Transverse colon (tissue), 4 donors: ENCODE results near the gene ZNF181. TPM values are rescaled to one million over a fixed set of nuclear protein-coding genes. Genes with fewer than 3 reads are reported as not detected.

Source experiments
- DNase-seq: peaks from one replicate; pipeline ENCODE4 v3.0.0-alpha.2; 2019
- H3K27ac ChIP-seq, 4 donors: fragments of 200-600 bp; sonication (generic); 2 replicates each; pipeline ENCODE4 v1.5.1; 2016 to 2018; ENCODE audit warnings: inconsistent platforms in 4 of 4
- H3K27me3 ChIP-seq: fragments of 200-600 bp; sonication (generic); 2 replicates; pipeline ENCODE4 v1.5.1; 2017; ENCODE audit warnings: inconsistent platforms
- H3K36me3 ChIP-seq, 4 donors: fragments of 200-600 bp; sonication (generic); 2 replicates each; pipeline ENCODE4 v1.5.1; 2017 to 2019; ENCODE audit warnings: inconsistent platforms in 4 of 4
- H3K4me1 ChIP-seq, 4 donors: fragments of 200-600 bp; sonication (generic); 2 replicates each; pipeline ENCODE4 v1.5.1; 2017 to 2020; ENCODE audit warnings: inconsistent platforms in 4 of 4
- H3K4me3 ChIP-seq, 4 donors: fragments of 200-600 bp; sonication (generic); 1 replicate in 1 of 4; 2 replicates in 3 of 4; pipeline versions ENCODE4 v1.5.1 to v1.6.1; 2017 to 2019; ENCODE audit warnings: inconsistent platforms in 4 of 4
- H3K9me3 ChIP-seq, 2 donors: fragments of 200-600 bp; sonication (generic); 2 replicates each; pipeline ENCODE4 v1.5.1; 2017 to 2019; ENCODE audit warnings: inconsistent platforms in 2 of 2
- EP300 ChIP-seq: sonication (generic); formaldehyde crosslinking; IDR thresholded peaks from one replicate; pipeline ENCODE4 v1.6.1; 2017; ENCODE audit warnings: antibody characterized with exemption, low read depth
- POLR2A ChIP-seq: fragments of 450-650 bp; IDR thresholded peaks from one replicate; pipeline ENCODE4 v1.6.1; 2016; ENCODE audit warnings: antibody characterized with exemption, mild to moderate bottlenecking, moderate library complexity
- POLR2AphosphoS5 ChIP-seq, 3 donors: sonication (generic); formaldehyde crosslinking; IDR thresholded peaks; one replicate each; pipeline ENCODE4 v1.6.1; 2016; ENCODE audit warnings: antibody characterized with exemption in 3 of 3
- WGBS, 2 donors: methylation state at CpG; one replicate each; pipeline ENCODE4 v1.1.5; 2018; ENCODE audit warnings: low coverage in 1 of 2; 5-methylcytosine and 5-hydroxymethylcytosine counted together
- in situ Hi-C, 4 donors: fragments of 200-750 bp; cut with MboI; loops; one replicate each; pipeline versions ENCODE4 v1.15.0 to v1.15.1; 2017; ENCODE audit warnings: low sequenced_read_pairs in 3 of 4, low pct_ligation_motif_present in 1 of 4, low pct_unique_long_range_greater_than_20kb in 1 of 4
- intact Hi-C: fragments of 100-400 bp; cut with DNase I; formaldehyde crosslinking; loops from one replicate; pipeline ENCODE4 v1.15.1; 2023; ENCODE audit warnings: low total_unique reads
- total RNA-seq, 4 donors: library from RNA; depleted of rRNA; stranded (reverse); fragments of >200 nt; gene quantifications; one replicate each; pipeline ENCODE4 v1.1.0, GENCODE V29; 2016
- TF ChIP-seq, protein P1 (sequence below), 5 experiments: fragments of 200-600 bp in 3 of 5; fragments of 450-650 bp in 2 of 5; sonication (generic) in 3 of 5; IDR thresholded peaks; 1 replicate in 2 of 5; 2 replicates in 3 of 5; pipeline ENCODE4 v1.5.1; 2016 to 2017; ENCODE audit warnings: antibody characterized with exemption in 5 of 5, inconsistent platforms in 3 of 5, mild to moderate bottlenecking in 2 of 5, moderate library complexity in 1 of 5

Gene ZNF181
- total RNA-seq, 4 donors from 2014 or later = 7.1 to 23.8 (median 15.5) TPM

DNA sequence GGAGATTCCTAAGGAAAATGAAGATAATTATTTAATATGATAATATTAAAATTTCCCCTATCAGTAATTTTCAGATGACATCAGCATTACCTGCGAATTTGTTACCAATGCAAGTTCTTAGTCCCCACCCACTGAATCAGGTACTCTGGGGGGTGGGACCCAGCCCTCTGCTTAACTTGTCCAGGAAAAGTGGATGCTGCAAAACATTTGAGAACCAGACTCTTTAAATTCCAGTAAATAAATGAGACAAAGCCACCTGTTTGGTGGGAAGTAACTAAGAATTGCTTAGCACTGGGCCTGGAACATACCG, 39.5 kb downstream of the ZNF181 start:
- Histone ChIP-seq H3K27me3 (no peaks in the 10 kb centered on the region), H3K36me3 (no peaks in the 10 kb centered on the region), H3K9me3 (no peaks in the 10 kb centered on the region), H3K27ac (peak overlapping the region in 1 of 4 donors; percentile 86), H3K4me1 (peaks cover 6 to 14% (median 8%) of the 10 kb centered on the region in 4 donors), H3K4me3 (peak overlapping the region in 3 of 4 donors; percentile 47 to 90 (median 57))
- in situ Hi-C loops = no loop called here
- intact Hi-C loops = no loop called here
- DNase-seq = no peak
- TF ChIP-seq EP300 = no peak
- no peak for TF ChIP-seq POLR2A
- no peak for TF ChIP-seq POLR2AphosphoS5 (IDR thresholded peaks at IDR 0.05)
- TF ChIP-seq, protein P1, sequence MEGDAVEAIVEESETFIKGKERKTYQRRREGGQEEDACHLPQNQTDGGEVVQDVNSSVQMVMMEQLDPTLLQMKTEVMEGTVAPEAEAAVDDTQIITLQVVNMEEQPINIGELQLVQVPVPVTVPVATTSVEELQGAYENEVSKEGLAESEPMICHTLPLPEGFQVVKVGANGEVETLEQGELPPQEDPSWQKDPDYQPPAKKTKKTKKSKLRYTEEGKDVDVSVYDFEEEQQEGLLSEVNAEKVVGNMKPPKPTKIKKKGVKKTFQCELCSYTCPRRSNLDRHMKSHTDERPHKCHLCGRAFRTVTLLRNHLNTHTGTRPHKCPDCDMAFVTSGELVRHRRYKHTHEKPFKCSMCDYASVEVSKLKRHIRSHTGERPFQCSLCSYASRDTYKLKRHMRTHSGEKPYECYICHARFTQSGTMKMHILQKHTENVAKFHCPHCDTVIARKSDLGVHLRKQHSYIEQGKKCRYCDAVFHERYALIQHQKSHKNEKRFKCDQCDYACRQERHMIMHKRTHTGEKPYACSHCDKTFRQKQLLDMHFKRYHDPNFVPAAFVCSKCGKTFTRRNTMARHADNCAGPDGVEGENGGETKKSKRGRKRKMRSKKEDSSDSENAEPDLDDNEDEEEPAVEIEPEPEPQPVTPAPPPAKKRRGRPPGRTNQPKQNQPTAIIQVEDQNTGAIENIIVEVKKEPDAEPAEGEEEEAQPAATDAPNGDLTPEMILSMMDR (IDR thresholded peaks at IDR 0.05) = no peak
- 58 to 72% methylated on average over 2 of the region's 2 CpGs for WGBS, 2 donors

DNA sequence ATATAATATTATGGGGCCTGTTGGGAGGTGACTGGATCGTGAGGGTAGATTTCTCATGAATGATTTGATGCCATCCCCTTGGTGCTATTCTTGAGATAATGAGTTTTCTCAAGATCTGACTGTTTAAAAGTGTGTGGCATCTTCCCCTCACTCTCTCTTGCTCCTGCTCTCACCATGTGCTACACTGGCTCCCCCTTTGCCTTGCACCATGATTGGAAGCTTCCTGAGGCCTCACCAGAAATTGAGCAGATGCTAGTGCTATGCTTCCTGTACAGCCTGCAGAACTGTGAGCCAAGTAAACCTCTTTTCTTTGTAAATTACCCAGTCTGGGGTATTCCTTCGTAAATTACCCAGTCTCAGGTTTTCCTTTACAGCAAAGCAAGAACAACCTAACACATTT, 40.8 kb downstream of the ZNF181 start:
- H3K4me1 ChIP-seq = peaks cover 6 to 14% (median 8%) of the 10 kb centered on the region in 4 donors
- no peaks in the 10 kb centered on the region for H3K36me3 ChIP-seq
- no peak overlapping the region for H3K27ac ChIP-seq
- H3K9me3 ChIP-seq = no peaks in the 10 kb centered on the region
- TF ChIP-seq POLR2A = no peak
- no peak for TF ChIP-seq POLR2AphosphoS5 (IDR thresholded peaks at IDR 0.05)
- no peak for TF ChIP-seq EP300
- TF ChIP-seq, protein P1 (IDR thresholded peaks at IDR 0.05) = no peak
- in situ Hi-C loops (no loop called here), intact Hi-C loops (no loop called here)
- DNase-seq = no peak
- 73 to 89% methylated on average over 1 to 2 of the region's 2 CpGs for WGBS, 2 donors
- H3K27me3 ChIP-seq = no peaks in the 10 kb centered on the region
- H3K4me3 ChIP-seq = no peak overlapping the region

DNA sequence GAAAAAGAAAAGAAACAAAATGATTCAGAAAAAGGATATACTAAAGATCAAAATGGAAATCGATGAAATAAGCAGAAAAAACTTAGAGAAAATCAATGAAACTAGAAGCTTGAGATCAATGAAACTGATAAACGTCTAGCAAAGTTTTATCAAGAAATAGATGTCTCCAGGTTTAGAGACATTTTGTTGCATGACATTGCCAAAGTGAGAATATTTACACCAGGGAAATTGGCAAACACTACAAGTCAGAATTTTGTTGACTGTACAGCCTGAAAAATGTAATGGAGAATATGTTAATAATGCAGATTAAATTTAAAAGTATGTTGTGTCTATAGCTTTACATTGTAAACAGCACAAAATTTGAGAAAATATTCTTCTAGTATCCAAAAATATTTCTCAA, 44.3 kb downstream of the ZNF181 start:
- 61 to 86% methylated on average over 2 of the region's 2 CpGs for WGBS, 2 donors
- intact Hi-C loops (no loop called here), in situ Hi-C loops (no loop called here)
- no peak overlapping the region for H3K4me3 ChIP-seq
- H3K36me3 ChIP-seq = no peaks in the 10 kb centered on the region
- DNase-seq = no peak
- peaks cover 0 to 1% (median 0%) of the 10 kb centered on the region in 4 donors for H3K4me1 ChIP-seq
- no peak overlapping the region for H3K27ac ChIP-seq
- no peaks in the 10 kb centered on the region for H3K27me3 ChIP-seq
- no peaks in the 10 kb centered on the region for H3K9me3 ChIP-seq
- TF ChIP-seq POLR2A (no peak), POLR2AphosphoS5 (IDR thresholded peaks at IDR 0.05) (no peak), EP300 (no peak)
- TF ChIP-seq, protein P1 (IDR thresholded peaks at IDR 0.05) = no peak

DNA sequence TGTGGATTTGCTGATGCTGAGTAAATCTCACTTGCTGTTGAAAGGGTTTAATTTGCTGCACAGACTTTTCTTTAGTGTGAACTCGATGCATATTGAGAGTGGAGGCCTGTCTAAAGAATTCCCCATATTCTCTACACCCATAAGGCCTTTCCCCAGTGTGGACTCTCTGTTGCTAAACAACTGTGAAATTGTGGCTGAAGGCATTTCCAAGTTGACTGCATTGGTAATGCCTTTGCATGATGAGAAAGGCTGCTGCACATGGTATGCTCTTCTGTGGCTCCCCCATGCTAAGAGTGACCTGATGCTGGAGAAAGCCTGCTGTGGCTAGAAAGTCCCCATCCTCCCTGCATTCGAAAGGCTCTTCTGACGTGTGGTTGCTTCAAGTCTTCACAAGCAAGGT, 45.6 kb downstream of the ZNF181 start:
- TF ChIP-seq EP300 = no peak
- TF ChIP-seq POLR2A = no peak
- no peak for TF ChIP-seq POLR2AphosphoS5 (IDR thresholded peaks at IDR 0.05)
- TF ChIP-seq, protein P1 (IDR thresholded peaks at IDR 0.05) = no peak
- no peaks in the 10 kb centered on the region for H3K9me3 ChIP-seq
- H3K36me3 ChIP-seq = no peaks in the 10 kb centered on the region
- H3K27ac ChIP-seq = no peak overlapping the region
- in situ Hi-C loops = no loop called here
- H3K4me3 ChIP-seq = no peak overlapping the region
- intact Hi-C loops = no loop called here
- 63% methylated on average over 3 of the region's 3 CpGs; no CpG with 5 or more reads in 1 of the 2 donors for WGBS, 2 donors
- no peak for DNase-seq
- no peaks in the 10 kb centered on the region for H3K4me1 ChIP-seq
- H3K27me3 ChIP-seq = no peaks in the 10 kb centered on the region
